NCI-H748 (cell line): Measurements from ENCODE around the gene SNX13.
"Not testable (repeated sequence)": the region's sequence is repeated elsewhere in the genome, so short reads cannot be mapped to it uniquely, and the experiment has no call there.

Experiments used
- DNase-seq: peaks from one replicate; lab custom pipeline; 2025; ENCODE audit not compliant: unreplicated experiment; lab: John Stamatoyannopoulos, UW

SNX13 gene

DNA sequence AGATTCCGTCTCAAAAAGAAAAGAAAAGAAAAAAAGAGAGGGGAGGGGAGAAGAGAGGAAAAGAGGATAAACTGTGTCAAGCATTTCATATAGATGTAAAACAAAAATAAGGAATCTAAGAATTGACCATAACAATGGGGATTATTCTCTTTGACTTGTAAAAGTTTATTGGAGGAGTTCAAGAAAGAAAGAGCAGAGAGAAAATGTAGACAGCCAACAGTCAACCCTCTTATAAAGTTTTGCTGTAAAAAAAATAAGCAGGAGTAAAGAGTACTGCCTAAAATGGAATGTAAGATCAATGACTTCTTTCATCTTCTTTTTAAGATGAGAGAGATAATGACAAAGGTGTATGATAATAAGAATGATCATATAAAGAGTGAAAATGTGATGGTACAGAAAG is 87.9 kb downstream of the SNX13 start:
- no peak for DNase-seq

- DNase-seq = no peak
Observed at GRCh38 chr7:17849504-17849903, 90.8 kb downstream of the SNX13 start.

GRCh38 chr7:17848516-17848915 is 91.8 kb downstream of the SNX13 start:
- DNase-seq = no peak

- no peak for DNase-seq
Observed at GRCh38 chr7:17846935-17847334, 93.4 kb downstream of the SNX13 start.

DNA sequence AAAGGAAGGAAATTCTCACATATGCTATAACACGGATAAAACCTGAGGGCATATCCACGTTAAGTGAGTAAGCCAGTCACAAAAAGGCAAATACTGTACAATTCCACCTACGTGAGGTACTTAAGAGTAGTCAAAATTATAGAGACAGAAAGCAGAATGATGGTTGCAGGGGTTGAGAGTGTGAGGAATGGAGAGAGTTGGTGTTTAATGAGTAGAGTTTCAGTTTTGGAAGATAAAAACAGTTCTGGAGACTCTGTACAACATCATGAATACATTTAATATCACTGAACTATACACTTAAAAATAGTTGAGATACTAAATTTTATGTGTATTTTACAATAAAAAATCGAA is 95.1 kb downstream of the SNX13 start:
- no peak for DNase-seq

DNA sequence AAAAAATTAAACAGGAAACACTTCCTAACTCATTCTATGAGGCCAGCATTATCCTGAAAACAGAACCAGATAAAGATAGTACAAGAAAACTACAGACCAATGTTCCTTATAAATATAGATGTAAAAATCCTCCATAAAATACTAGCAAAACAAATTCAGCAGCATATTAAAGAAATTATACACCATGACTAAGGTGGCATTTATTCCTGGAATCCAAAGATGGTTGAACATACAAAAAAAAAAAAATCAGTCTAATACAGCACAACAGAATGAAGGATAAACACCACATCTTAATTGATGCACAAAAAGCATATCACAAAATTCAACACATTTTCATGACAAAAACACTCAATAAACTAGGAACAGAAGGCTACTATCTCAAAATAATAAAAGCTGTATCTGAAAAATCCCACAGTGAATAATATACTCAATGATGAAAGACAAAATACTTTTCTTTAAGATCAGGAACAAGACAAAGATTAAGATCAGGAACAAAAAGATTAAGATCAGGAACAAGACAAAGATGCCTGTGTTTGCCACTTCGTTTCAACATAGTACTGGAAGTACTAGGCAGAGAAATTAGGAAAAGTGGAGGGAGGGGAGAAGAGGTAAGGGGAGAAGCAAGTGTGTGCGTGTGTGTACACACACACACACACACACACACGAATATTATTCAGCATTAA is 95.6 kb downstream of the SNX13 start:
- DNase-seq = no peak

GRCh38 chr7:17844022-17844421 is 96.3 kb downstream of the SNX13 start:
- no peak for DNase-seq

DNA sequence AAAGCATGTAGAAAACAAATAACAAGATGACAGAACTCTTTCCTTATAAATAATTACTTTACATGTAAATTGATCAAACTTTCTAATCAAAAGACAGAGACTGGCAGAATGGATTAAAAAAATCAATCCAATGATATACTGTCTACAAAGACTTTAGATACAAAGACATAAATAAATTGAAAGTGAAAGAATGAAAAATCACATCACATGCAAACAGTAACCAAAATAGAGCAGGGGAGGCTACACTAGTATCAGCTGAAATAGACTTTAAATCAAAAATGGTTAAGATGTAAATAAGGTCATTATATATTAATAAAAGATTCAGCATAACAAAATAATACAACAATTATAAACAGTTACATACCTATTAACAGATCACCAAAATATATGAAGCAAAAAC is 97.3 kb downstream of the SNX13 start:
- DNase-seq = no peak

DNA sequence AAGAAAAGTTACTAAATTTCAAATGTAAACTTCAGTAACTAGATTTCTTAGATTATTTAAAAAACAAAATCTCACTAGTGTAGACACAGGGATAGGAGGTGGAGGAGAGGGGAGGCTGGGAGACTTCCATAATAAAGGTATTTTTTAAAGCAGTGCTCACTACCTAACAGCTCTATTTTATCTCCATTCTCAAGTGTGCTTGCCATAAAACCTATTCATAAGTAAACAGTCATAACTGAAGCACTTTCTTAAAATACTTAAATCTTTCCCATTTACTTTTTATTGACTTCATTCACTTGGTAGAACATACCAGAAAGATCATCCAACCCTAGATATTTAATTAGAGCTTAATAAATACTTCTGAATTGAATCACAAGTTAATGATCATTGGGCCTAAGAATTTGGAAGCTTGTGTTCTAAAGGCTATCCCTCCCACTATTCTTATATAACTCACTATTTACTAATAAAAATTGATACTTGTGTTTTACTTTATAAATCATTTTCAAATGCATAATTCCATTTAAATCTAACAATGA is 107.4 kb downstream of the SNX13 start:
- DNase-seq = no peak

GRCh38 chr7:17832242-17832641 is 108.1 kb downstream of the SNX13 start:
- DNase-seq = no peak

- no peak for DNase-seq
Observed at GRCh38 chr7:17830206-17830605, 110.1 kb downstream of the SNX13 start.

- no peak for DNase-seq
Observed at GRCh38 chr7:17829001-17829400, 111.3 kb downstream of the SNX13 start.

DNA sequence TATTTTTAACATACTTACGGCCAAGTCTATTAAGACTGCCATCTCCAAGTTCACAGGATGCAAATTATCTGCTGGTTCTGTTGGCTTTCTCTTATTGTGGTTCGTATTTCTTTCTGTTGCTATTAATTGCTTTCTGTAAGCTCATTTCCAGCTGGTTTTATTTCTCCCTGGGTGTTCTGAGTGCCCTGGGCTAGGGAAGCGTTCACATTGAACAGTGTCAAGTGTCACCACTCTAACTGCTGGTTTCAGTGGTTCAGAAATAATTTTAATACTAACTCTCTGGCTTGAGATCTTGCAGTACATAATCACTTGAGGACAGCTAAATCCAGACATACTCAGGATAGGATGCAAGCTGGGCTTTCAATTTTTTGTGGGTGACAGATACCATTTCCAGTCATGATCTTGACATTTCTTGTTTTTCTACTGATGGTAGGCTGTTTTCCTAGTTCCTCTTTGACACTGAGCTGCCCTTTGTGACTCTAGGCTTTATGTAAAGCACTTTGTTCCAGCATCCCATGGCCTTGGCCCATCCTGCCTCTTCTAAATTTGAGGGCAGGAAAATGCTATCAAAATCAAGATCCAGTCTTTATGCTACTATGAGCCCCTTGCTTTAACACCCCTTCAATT is 117.6 kb downstream of the SNX13 start:
- no peak for DNase-seq

- DNase-seq = no peak
Observed at GRCh38 chr7:17816903-17817302, 123.4 kb downstream of the SNX13 start.

GRCh38 chr7:17815318-17815717 is 125.0 kb downstream of the SNX13 start:
- no peak for DNase-seq

GRCh38 chr7:17814058-17814457 is 126.2 kb downstream of the SNX13 start:
- DNase-seq = no peak

DNA sequence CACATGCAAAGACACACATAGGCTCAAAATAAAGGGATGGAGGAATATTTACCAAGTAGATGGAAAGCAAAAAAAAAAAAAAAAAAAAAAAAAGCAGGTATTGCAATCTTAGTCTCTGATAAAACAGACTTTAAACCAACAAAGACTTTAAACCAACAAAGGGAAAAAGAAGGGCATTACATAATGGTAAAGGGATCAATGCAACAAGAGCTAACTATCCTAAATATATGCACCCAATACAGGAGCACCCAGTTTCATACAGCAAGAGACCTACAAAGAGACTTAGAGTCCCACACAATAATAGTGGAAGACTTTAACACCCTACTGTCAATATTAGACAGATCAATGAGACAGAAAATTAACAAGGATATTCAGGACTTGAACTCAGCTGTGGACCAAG is 131.1 kb downstream of the SNX13 start:
- not testable (repeated sequence) for DNase-seq

DNA sequence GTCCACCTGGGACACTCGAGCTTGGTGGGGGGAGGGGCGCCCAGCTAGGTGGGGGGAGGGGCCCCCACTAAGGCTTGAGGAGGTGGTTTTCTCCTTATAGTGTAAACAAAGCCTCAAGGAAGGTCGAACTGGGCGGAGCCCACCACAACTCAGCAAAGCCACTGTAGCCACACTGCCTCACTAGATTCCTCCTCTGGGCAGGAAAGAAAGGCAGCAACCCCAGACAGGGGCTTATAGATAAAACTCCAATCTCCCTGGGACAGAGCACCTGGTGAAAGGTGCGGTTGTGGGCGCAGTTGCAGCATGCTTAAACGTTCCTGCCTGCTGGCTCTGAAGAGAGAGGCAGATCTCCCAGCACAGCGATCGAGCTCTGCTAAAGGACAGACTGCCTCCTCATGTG is 133.1 kb downstream of the SNX13 start:
- DNase-seq = no peak

GRCh38 chr7:17806631-17807030 is 133.7 kb downstream of the SNX13 start:
- DNase-seq = no peak

- DNase-seq = no peak
Observed at GRCh38 chr7:17802056-17802455, 138.2 kb downstream of the SNX13 start.

- no peak for DNase-seq
Observed at GRCh38 chr7:17792075-17792936, 148.0 kb downstream of the SNX13 start.

DNA sequence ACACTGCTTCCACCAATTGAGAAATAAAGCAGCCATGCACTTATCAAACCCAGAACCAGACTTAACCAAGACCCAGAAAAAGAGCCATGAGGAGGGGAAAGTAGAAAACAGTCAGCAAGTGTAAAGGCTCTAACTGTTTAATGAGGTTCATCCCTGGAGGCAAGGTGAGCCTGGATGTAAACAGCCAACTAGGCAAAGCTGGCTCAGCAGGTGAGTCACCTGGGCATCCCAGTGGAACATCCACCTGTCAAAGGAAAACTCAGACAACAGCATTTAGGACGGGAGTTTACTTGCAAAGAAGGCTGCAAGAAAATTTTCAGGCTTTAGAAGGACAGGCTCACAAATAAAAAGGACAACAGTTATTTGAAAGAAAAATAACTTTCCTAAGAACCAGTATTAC is 153.0 kb downstream of the SNX13 start:
- DNase-seq = no peak
